Neural cell (in vitro differentiated cells): ENCODE results near the gene GYPE. TPM values are rescaled to one million over a fixed set of nuclear protein-coding genes. Genes with fewer than 3 reads are reported as not detected.

Experiments used
- polyA plus RNA-seq: library from polyadenylated mRNA; depleted of rRNA; stranded (reverse); fragments of >200 nt; gene quantifications from 2 replicates; pipeline ENCODE4 v1.2.3, GENCODE V29; 2014

The GYPE gene
- polyA plus RNA-seq, 1 donor from 2014 or later: not detected

Other genes with a start within 250 kb of the GYPE start
- gene FREM3, start 204.9 kb downstream of the GYPE start, polyA plus RNA-seq: 0.35 and 0.36 TPM in 2 replicates
- not detected in 2 replicates for gene GYPB, start 113.8 kb upstream of the GYPE start, polyA plus RNA-seq
- 1.1 TPM in 1 of 2 replicates, not detected in the other for gene GYPA, start 235.2 kb upstream of the GYPE start, polyA plus RNA-seq